ENCODE data around the gene TMEM145. TPM values are rescaled to one million over a fixed set of nuclear protein-coding genes. Genes with fewer than 3 reads are reported as not detected.

The TMEM145 gene
- total RNA-seq, 1 experiment from 2014 or later: 1.5 TPM

DNA sequence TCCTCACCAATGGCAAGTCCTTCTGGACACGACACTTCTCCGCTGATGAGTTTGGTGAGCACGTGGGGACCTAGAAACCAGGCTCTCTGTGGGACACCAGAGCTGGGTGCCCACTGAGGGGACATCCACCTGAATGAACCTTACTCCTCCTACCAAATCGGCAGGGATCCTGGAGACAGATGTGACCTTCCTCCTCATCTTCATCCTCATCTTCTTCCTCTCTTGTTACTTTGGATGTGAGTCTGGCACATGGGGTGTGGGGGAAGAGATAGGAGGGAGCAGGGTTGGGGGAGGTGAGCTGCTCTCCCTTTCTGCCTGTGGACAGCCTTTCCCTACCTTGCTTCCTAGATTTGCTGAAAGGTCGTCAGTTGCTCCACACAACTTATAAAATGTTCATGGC is 1.9 kb downstream of the TMEM145 start:
- CTCF ChIA-PET: no interaction called here
- H3K27me3 Mint-ChIP-seq (ENCODE audit: unreplicated experiment): peaks cover 54% of the 10 kb centered on the region

DNA sequence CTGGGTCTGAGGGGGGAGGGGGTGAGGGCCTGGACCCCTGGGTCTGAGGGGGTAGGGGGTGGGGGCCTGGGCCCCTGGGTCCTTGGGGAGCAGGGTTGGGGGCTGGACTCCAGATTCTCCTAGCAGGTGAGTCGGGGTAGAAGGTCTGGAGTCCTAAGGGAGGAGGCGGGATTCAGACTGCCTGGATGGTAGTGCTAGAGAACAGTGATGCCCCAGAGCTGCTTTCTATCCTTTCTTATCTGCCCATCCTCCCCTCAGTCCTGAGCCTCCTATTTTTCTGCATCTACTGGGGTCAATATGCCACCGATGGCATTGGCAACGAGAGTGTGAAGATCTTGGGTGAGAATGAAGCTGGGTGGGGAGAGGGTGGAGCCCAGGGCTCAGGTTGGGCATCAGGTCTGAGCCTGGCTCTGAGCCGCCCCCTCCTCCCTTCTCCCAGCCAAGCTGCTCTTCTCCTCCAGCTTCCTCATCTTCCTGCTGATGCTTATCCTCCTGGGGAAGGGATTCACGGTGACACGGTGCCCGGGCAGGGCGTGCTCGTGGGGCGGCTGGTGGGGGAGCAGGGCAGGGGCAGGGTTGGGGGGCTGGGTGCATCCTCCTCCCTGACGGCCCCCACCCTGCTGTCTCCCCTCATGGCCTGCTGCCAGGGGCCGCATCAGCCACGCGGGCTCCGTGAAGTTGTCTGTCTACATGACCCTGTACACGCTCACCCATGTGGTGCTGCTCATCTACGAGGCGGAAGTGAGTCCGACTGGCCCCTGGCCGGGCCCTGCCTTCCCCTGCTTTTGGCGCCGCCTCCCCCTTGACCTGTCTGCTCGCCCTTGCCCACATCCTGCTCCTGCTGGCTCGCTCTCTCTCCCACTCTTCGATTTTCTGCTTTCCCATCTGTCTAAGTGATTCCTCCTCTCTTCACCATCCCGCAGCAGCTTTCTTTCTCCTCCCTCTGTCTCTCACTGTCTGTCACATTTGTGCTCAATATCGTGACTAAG is 3.4 kb downstream of the TMEM145 start:
- peak overlapping the region; percentile 15 for H3K27ac Mint-ChIP-seq (ENCODE audit: unreplicated experiment)
- peaks cover 58% of the 10 kb centered on the region for H3K27me3 Mint-ChIP-seq (ENCODE audit: unreplicated experiment)
- DNase-seq: peak; percentile 71

More for the DNA sequence above, 1.9 kb downstream of the TMEM145 start:
- no peak for DNase-seq
- no peaks in the 10 kb centered on the region for H3K9me3 Mint-ChIP-seq (ENCODE audit: low read depth, unreplicated experiment)
- BruUV-seq (replicated peaks): no TSS peak
- H3K27ac Mint-ChIP-seq (ENCODE audit: unreplicated experiment): no peak overlapping the region
- intact Hi-C loops (cut with micrococcal nuclease; ENCODE audit: unreplicated experiment): no loop called here
- H3K36me3 Mint-ChIP-seq (ENCODE audit: insufficient read depth, unreplicated experiment): peaks cover 16% of the 10 kb centered on the region
- H3K4me3 Mint-ChIP-seq (ENCODE audit: low read depth, unreplicated experiment): no peak overlapping the region
- TF ChIP-seq, protein P1, sequence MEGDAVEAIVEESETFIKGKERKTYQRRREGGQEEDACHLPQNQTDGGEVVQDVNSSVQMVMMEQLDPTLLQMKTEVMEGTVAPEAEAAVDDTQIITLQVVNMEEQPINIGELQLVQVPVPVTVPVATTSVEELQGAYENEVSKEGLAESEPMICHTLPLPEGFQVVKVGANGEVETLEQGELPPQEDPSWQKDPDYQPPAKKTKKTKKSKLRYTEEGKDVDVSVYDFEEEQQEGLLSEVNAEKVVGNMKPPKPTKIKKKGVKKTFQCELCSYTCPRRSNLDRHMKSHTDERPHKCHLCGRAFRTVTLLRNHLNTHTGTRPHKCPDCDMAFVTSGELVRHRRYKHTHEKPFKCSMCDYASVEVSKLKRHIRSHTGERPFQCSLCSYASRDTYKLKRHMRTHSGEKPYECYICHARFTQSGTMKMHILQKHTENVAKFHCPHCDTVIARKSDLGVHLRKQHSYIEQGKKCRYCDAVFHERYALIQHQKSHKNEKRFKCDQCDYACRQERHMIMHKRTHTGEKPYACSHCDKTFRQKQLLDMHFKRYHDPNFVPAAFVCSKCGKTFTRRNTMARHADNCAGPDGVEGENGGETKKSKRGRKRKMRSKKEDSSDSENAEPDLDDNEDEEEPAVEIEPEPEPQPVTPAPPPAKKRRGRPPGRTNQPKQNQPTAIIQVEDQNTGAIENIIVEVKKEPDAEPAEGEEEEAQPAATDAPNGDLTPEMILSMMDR (IDR thresholded peaks at IDR 0.05; ENCODE audit: unreplicated experiment): no peak
- H3K4me1 Mint-ChIP-seq (ENCODE audit: low read depth, unreplicated experiment): peaks cover 14% of the 10 kb centered on the region

GRCh38 chr19:42317535-42317934 is 4.4 kb downstream of the TMEM145 start:
- Mint-ChIP-seq H3K27ac (ENCODE audit: unreplicated experiment) (no peak overlapping the region), H3K27me3 (ENCODE audit: unreplicated experiment) (peaks cover 58% of the 10 kb centered on the region), H3K36me3 (ENCODE audit: insufficient read depth, unreplicated experiment) (peaks cover 16% of the 10 kb centered on the region), H3K4me1 (ENCODE audit: low read depth, unreplicated experiment) (peaks cover 14% of the 10 kb centered on the region), H3K9me3 (ENCODE audit: low read depth, unreplicated experiment) (no peaks in the 10 kb centered on the region), H3K4me3 (ENCODE audit: low read depth, unreplicated experiment) (no peak overlapping the region)
- TF ChIP-seq, protein P1 (IDR thresholded peaks at IDR 0.05; ENCODE audit: unreplicated experiment): no peak
- DNase-seq: no peak
- intact Hi-C loops (cut with micrococcal nuclease; ENCODE audit: unreplicated experiment): no loop called here
- BruUV-seq (replicated peaks): no TSS peak
- CTCF ChIA-PET: no interaction called here

More for the DNA sequence above, 3.4 kb downstream of the TMEM145 start:
- BruUV-seq (replicated peaks): no TSS peak
- TF ChIP-seq, protein P1 (IDR thresholded peaks at IDR 0.05; ENCODE audit: unreplicated experiment): no peak
- H3K9me3 Mint-ChIP-seq (ENCODE audit: low read depth, unreplicated experiment): no peaks in the 10 kb centered on the region
- CTCF ChIA-PET: interaction anchor here (0.5 kb wide), 1 partner anchor 93 kb away, joined by 12 read pairs; no protein-coding TSS in a partner anchor
- H3K4me3 Mint-ChIP-seq (ENCODE audit: low read depth, unreplicated experiment): peak overlapping the region; percentile 44
- intact Hi-C loops (cut with micrococcal nuclease; ENCODE audit: unreplicated experiment): no loop called here
- peaks cover 16% of the 10 kb centered on the region for H3K36me3 Mint-ChIP-seq (ENCODE audit: insufficient read depth, unreplicated experiment)
- H3K4me1 Mint-ChIP-seq (ENCODE audit: low read depth, unreplicated experiment): peaks cover 14% of the 10 kb centered on the region

- no TSS peak for BruUV-seq (replicated peaks)
- H3K36me3 Mint-ChIP-seq (ENCODE audit: insufficient read depth, unreplicated experiment): peaks cover 18% of the 10 kb centered on the region
- peaks cover 20% of the 10 kb centered on the region for H3K4me1 Mint-ChIP-seq (ENCODE audit: low read depth, unreplicated experiment)
- no peak for DNase-seq
- intact Hi-C loops (cut with micrococcal nuclease; ENCODE audit: unreplicated experiment): loop anchor here (10.0 kb wide), 1 partner anchor 218 kb away; no protein-coding TSS in a partner anchor
- CTCF ChIA-PET: no interaction called here
- peaks cover 44% of the 10 kb centered on the region for H3K27me3 Mint-ChIP-seq (ENCODE audit: unreplicated experiment)
- H3K4me3 Mint-ChIP-seq (ENCODE audit: low read depth, unreplicated experiment): no peak overlapping the region
- H3K27ac Mint-ChIP-seq (ENCODE audit: unreplicated experiment): no peak overlapping the region
- H3K9me3 Mint-ChIP-seq (ENCODE audit: low read depth, unreplicated experiment): no peaks in the 10 kb centered on the region
- TF ChIP-seq, protein P1 (IDR thresholded peaks at IDR 0.05; ENCODE audit: unreplicated experiment): no peak
Measured at GRCh38 chr19:42322305-42322704, 9.2 kb downstream of the TMEM145 start.

All from Calu3 (cell line).